HL-60 (cell line): ENCODE results near the gene TENT4B.

Experiments used
- POLR2AphosphoS5 ChIP-seq: IDR thresholded peaks from 2 replicates; pipeline ENCODE4 v1.6.1; 2012; ENCODE audit warnings: low read depth
- REST ChIP-seq: IDR thresholded peaks from 2 replicates; pipeline ENCODE4 v1.6.1; 2012; ENCODE audit warnings: low read depth; ENCODE audit not compliant: insufficient replicate concordance
- SPI1 ChIP-seq: IDR thresholded peaks from 2 replicates; pipeline ENCODE4 v1.6.1; 2012; ENCODE audit warnings: low read depth, mild to moderate bottlenecking, borderline replicate concordance
- TF ChIP-seq, protein P1 (sequence below): IDR thresholded peaks from one replicate; pipeline ENCODE4 v1.5.1; 2011; ENCODE audit warnings: low read length, control low read depth, inconsistent platforms; ENCODE audit not compliant: insufficient read depth

DNA sequence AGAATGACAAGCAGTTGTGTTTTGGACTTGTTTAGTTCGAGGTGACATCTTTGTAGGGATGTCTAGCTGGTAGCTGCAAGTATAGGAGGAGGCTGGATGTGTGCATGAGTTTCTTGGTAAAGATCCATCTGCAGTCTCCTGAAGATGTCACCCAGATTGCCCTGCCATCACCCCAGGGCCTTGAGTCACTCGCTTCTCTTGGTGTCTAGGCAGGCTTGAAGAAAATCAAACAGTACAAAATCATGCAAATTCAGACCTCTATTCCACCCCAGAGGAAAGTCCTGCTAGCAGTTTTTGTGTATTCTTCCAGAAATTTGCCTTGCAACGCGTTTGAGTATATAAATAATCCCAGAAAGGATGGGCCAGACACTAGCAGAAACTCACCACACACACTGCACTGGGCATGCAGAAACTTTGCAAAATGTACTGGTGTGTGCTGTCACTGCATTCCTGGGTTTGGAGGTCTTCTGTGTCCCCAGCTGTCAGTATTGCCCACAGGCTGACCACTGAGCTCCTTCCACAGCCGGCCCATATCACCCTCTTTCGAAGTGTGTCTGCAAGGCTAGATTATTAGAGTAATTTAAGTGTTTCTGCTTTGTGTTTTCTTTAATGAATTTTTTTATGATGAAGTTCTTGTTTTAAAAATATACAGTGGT lies 51.5 kb downstream of the TENT4B start:
- TF ChIP-seq, protein P1, sequence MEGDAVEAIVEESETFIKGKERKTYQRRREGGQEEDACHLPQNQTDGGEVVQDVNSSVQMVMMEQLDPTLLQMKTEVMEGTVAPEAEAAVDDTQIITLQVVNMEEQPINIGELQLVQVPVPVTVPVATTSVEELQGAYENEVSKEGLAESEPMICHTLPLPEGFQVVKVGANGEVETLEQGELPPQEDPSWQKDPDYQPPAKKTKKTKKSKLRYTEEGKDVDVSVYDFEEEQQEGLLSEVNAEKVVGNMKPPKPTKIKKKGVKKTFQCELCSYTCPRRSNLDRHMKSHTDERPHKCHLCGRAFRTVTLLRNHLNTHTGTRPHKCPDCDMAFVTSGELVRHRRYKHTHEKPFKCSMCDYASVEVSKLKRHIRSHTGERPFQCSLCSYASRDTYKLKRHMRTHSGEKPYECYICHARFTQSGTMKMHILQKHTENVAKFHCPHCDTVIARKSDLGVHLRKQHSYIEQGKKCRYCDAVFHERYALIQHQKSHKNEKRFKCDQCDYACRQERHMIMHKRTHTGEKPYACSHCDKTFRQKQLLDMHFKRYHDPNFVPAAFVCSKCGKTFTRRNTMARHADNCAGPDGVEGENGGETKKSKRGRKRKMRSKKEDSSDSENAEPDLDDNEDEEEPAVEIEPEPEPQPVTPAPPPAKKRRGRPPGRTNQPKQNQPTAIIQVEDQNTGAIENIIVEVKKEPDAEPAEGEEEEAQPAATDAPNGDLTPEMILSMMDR = no peak
- no peak for TF ChIP-seq SPI1
- no peak for TF ChIP-seq REST
- TF ChIP-seq POLR2AphosphoS5 = no peak
